Central memory CD4-positive, alpha-beta T cell (primary cell): ENCODE results near the gene CACNA2D1.

ENCODE experiments used
- DNase-seq: peaks from one replicate; pipeline ENCODE4 v3.0.0; 2022

CACNA2D1 gene

GRCh38 chr7:82091126-82091684 is 352.4 kb downstream of the CACNA2D1 start:
- no peak for DNase-seq

- DNase-seq, result no peak
Measured at GRCh38 chr7:82087099-82087498, 356.5 kb downstream of the CACNA2D1 start.

GRCh38 chr7:82085116-82085515 is 358.5 kb downstream of the CACNA2D1 start:
- no peak for DNase-seq

GRCh38 chr7:82081644-82082224 is 361.8 kb downstream of the CACNA2D1 start:
- no peak for DNase-seq

- no peak for DNase-seq
Measured at GRCh38 chr7:82080254-82080927, 363.2 kb downstream of the CACNA2D1 start.

GRCh38 chr7:82079527-82079926 is 364.1 kb downstream of the CACNA2D1 start:
- DNase-seq, result no peak

- no peak for DNase-seq
Measured at GRCh38 chr7:82078807-82079206, 364.8 kb downstream of the CACNA2D1 start.

GRCh38 chr7:82071468-82071867 is 372.1 kb downstream of the CACNA2D1 start:
- no peak for DNase-seq

- DNase-seq, result no peak
Measured at GRCh38 chr7:82067628-82068264, 375.8 kb downstream of the CACNA2D1 start.

GRCh38 chr7:82057476-82057875 is 386.1 kb downstream of the CACNA2D1 start:
- DNase-seq, result no peak

- no peak for DNase-seq
Measured at GRCh38 chr7:82056282-82056681, 387.3 kb downstream of the CACNA2D1 start.

GRCh38 chr7:82054544-82054943 is 389.0 kb downstream of the CACNA2D1 start:
- DNase-seq, result no peak

GRCh38 chr7:82053453-82054032 is 390.0 kb downstream of the CACNA2D1 start:
- DNase-seq, result no peak

GRCh38 chr7:82051601-82052000 is 392.0 kb downstream of the CACNA2D1 start:
- no peak for DNase-seq

GRCh38 chr7:82050792-82051191 is 392.8 kb downstream of the CACNA2D1 start:
- no peak for DNase-seq

- DNase-seq, result no peak
Measured at GRCh38 chr7:82049891-82050533, 393.6 kb downstream of the CACNA2D1 start.

- DNase-seq, result no peak
Measured at GRCh38 chr7:82049442-82049841, 394.1 kb downstream of the CACNA2D1 start.

GRCh38 chr7:82044497-82045080 is 399.0 kb downstream of the CACNA2D1 start:
- DNase-seq, result no peak

- no peak for DNase-seq
Measured at GRCh38 chr7:82039621-82040020, 404.0 kb downstream of the CACNA2D1 start.

- DNase-seq, result no peak
Measured at GRCh38 chr7:82036146-82036886, 407.3 kb downstream of the CACNA2D1 start.

- DNase-seq, result no peak
Measured at GRCh38 chr7:82035456-82035855, 408.1 kb downstream of the CACNA2D1 start.

- no peak for DNase-seq
Measured at GRCh38 chr7:82032901-82033300, 410.7 kb downstream of the CACNA2D1 start.
